ENCODE results near the gene CRACDL. TPM values are rescaled to one million over a fixed set of nuclear protein-coding genes. Genes with fewer than 3 reads are reported as not detected.

The CRACDL gene
- polyA plus RNA-seq, 1 experiment: not detected

DNA sequence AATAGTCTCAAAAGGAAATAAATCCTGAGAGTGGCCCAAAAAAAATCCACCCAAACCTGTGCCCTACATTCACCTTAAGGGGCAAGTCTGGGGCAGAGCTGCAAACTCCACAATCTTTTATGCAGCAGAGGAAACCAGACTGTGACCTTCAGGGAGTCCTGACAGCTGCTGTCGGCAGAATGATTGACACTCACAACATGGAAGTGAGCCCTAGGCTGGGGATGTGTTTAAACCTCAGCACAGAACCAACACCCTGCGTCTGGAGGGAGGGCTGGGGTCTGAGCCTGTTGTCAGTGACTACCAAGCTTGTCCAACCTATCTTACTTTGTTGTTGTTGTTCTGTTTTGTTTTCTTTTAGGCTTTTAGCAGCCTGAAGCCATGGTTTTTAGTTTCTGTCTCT, 39.6 kb downstream of the CRACDL start:
- Histone ChIP-seq H3K4me3 (ENCODE audit: low read depth, low read length) (no peak overlapping the region), H3K36me3 (ENCODE audit: control insufficient read depth, insufficient read depth, low read length) (no peaks in the 10 kb centered on the region), H3K27me3 (ENCODE audit: control insufficient read depth, insufficient read depth, low read length) (peaks cover 1% of the 10 kb centered on the region; the same call in 1 of the 2 replicates)
- DNase-seq (ENCODE audit: low read depth): no peak
- POLR2A ChIA-PET: no interaction called here
- TF ChIP-seq, protein P1, sequence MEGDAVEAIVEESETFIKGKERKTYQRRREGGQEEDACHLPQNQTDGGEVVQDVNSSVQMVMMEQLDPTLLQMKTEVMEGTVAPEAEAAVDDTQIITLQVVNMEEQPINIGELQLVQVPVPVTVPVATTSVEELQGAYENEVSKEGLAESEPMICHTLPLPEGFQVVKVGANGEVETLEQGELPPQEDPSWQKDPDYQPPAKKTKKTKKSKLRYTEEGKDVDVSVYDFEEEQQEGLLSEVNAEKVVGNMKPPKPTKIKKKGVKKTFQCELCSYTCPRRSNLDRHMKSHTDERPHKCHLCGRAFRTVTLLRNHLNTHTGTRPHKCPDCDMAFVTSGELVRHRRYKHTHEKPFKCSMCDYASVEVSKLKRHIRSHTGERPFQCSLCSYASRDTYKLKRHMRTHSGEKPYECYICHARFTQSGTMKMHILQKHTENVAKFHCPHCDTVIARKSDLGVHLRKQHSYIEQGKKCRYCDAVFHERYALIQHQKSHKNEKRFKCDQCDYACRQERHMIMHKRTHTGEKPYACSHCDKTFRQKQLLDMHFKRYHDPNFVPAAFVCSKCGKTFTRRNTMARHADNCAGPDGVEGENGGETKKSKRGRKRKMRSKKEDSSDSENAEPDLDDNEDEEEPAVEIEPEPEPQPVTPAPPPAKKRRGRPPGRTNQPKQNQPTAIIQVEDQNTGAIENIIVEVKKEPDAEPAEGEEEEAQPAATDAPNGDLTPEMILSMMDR (IDR thresholded peaks at IDR 0.05; ENCODE audit: insufficient read depth, low read depth, low read length): no peak
- CTCF ChIA-PET: no interaction called here

DNA sequence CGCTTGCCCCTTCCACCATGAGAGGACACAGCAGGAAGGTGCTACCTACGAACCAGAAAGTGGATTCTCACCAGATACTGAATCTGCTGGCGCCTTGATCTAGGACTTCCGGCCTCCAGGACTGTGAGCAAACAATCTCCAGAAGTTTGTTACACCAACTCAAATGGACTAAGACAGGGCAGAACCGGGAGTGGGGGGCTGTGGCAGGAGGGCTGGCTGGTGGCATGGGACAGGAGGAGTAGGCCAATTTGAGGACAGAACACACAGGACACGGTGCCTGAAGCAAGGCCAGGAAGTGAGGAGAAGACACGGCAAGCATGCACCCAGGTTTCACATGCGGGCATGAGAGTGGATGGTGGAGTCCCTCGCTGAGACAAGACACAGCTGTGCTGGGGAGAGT, 40.1 kb downstream of the CRACDL start:
- Histone ChIP-seq H3K4me3 (ENCODE audit: low read depth, low read length) (no peak overlapping the region), H3K27me3 (ENCODE audit: control insufficient read depth, insufficient read depth, low read length) (peaks cover 1% of the 10 kb centered on the region; the same call in 1 of the 2 replicates), H3K36me3 (ENCODE audit: control insufficient read depth, insufficient read depth, low read length) (no peaks in the 10 kb centered on the region)
- ChIA-PET POLR2A (no interaction called here), CTCF (no interaction called here)
- TF ChIP-seq, protein P1 (IDR thresholded peaks at IDR 0.05; ENCODE audit: insufficient read depth, low read depth, low read length): no peak
- DNase-seq (ENCODE audit: low read depth): no peak

DNA sequence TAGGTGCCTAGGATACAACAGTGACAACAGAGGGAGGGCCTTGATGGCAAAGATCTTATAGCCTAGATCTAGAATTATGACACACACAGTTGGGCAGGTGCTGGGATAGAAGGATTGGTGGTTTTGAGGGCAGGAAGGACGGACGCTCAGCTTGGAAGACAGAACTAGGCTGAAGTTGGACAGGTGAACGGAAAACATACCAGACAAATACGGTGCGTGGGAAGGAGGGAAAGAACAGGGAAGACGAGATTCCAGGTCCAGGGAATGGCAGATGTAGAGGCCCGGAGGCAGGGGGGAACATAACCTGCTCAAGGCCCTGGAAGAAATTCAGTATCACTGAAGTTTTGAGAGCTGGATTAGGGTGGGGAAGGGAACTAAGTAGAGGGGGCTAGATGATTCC, 40.8 kb downstream of the CRACDL start:
- 0 out of 2 replicates have a peak, but pooled peaks cover 1% of the 10 kb centered on the region for H3K27me3 ChIP-seq (ENCODE audit: control insufficient read depth, insufficient read depth, low read length)
- ChIA-PET POLR2A (no interaction called here), CTCF (no interaction called here)
- no peak overlapping the region for H3K4me3 ChIP-seq (ENCODE audit: low read depth, low read length)
- no peaks in the 10 kb centered on the region for H3K36me3 ChIP-seq (ENCODE audit: control insufficient read depth, insufficient read depth, low read length)
- no peak for DNase-seq (ENCODE audit: low read depth)
- TF ChIP-seq, protein P1 (IDR thresholded peaks at IDR 0.05; ENCODE audit: insufficient read depth, low read depth, low read length): no peak

DNA sequence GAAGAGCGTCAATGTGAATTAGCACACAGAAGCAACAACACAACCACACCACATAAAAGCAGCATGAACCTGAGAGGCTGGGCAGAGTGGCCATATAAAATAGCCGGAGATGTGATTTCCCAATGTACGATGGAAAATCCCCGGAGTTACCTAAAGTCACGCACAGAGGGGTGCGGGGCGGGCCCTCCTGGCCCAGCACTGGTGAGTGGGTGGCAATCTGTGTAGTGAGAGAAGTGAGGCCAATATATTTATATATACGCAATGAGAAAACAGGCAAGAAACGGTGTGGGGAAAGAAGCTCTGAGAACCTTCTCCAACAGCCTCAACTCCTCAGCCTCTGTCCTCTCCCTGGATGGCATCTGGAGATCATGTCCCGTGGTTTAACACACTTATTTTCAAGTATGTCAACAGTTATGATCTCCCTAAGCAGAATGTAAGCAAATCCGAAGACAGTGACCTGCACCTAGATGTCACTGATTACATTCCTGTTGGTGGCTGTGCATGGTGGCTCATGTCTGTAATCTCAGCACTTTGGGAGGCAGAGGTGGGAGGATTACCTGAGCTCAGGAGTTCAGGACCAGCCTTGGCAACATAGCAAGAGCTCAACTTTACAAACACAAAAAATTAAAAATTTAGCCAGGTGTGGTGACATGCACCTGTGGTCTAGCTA, 41.6 kb downstream of the CRACDL start:
- no peak for DNase-seq (ENCODE audit: low read depth)
- no peak overlapping the region for H3K4me3 ChIP-seq (ENCODE audit: low read depth, low read length)
- no peaks in the 10 kb centered on the region for H3K36me3 ChIP-seq (ENCODE audit: control insufficient read depth, insufficient read depth, low read length)
- CTCF ChIA-PET: no interaction called here
- TF ChIP-seq, protein P1 (IDR thresholded peaks at IDR 0.05; ENCODE audit: insufficient read depth, low read depth, low read length): no peak
- 0 out of 2 replicates have a peak, but pooled peaks cover 1% of the 10 kb centered on the region for H3K27me3 ChIP-seq (ENCODE audit: control insufficient read depth, insufficient read depth, low read length)
- POLR2A ChIA-PET: no interaction called here

DNA sequence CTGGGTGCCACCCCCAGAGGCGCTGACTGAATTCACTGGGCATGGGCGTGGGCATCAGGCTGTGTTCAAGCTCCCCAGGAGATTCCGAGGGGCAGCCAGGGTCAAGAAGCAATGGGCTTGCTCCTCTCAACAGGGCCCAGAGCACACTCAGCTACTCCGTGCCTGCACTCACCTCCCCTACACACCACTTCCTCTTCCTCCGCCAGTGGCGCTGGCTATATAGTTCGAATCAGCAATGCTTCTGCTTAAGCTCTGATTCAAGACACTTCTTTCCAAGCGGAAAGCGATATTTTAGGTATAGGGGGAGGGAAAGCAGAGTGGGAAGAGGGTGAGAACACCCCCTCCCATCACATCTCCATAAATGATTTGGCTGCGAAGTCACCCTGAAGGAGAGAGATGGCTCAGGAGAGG, 42.1 kb downstream of the CRACDL start:
- H3K36me3 ChIP-seq (ENCODE audit: control insufficient read depth, insufficient read depth, low read length): no peaks in the 10 kb centered on the region
- no peak overlapping the region for H3K4me3 ChIP-seq (ENCODE audit: low read depth, low read length)
- TF ChIP-seq, protein P1 (IDR thresholded peaks at IDR 0.05; ENCODE audit: insufficient read depth, low read depth, low read length): no peak
- POLR2A ChIA-PET: no interaction called here
- H3K27me3 ChIP-seq (ENCODE audit: control insufficient read depth, insufficient read depth, low read length): 0 out of 2 replicates have a peak, but pooled peaks cover 1% of the 10 kb centered on the region
- DNase-seq (ENCODE audit: low read depth): no peak
- CTCF ChIA-PET: no interaction called here

Measured in BJ (cell line).